ENCODE measurements around the gene AREG. TPM values are rescaled to one million over a fixed set of nuclear protein-coding genes. Genes with fewer than 3 reads are reported as not detected.

The AREG gene
- total RNA-seq, 1 experiment from 2014 or later: 4.5 TPM

DNA sequence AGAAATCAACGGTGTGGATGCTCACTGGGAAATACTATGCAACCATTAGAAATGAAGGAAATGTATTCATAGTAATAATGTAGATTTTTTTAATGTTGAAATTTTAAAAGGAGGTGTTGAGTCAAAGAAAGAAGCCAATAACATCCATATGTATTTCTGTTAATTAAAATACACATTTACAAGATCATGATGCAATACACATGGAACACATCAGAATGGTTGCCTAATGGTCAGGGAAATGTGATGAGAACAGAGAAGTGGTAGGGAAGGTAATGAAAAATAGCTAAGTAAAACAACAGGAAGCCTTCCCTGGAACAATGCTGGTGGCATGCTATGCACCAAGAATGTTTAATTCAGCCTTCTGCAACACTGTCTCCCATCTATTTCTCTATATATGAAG, 18.2 kb downstream of the AREG start:
- Histone ChIP-seq H3F3A (ENCODE audit: insufficient read depth, low read depth) (no peaks in the 10 kb centered on the region), H3K9me2 (ENCODE audit: insufficient read depth) (no peaks in the 10 kb centered on the region), H3K4me2 (no peak overlapping the region), H3K79me2 (ENCODE audit: low read depth) (no peaks in the 10 kb centered on the region), H3K27me3 (ENCODE audit: insufficient read depth, low read depth) (no peaks in the 10 kb centered on the region), H2AFZ (no peak overlapping the region), H3K4me3 (no peak overlapping the region), H4K20me1 (ENCODE audit: insufficient read depth) (no peaks in the 10 kb centered on the region), H3K36me3 (ENCODE audit: low read depth) (no peaks in the 10 kb centered on the region), H3K9me3 (ENCODE audit: insufficient read depth, low read depth) (no peaks in the 10 kb centered on the region), H3K27ac (no peak overlapping the region), H3K4me1 (replicated peaks; ENCODE audit: insufficient read depth) (no peaks in the 10 kb centered on the region)
- POLR2A ChIA-PET (ENCODE audit: unreplicated experiment): no interaction called here
- intact Hi-C loops (cut with micrococcal nuclease; ENCODE audit: unreplicated experiment): no loop called here
- no TSS peak for BruUV-seq (replicated peaks)
- CTCF ChIA-PET: no interaction called here
- DNase-seq: no peak
- TF ChIP-seq, protein P1, sequence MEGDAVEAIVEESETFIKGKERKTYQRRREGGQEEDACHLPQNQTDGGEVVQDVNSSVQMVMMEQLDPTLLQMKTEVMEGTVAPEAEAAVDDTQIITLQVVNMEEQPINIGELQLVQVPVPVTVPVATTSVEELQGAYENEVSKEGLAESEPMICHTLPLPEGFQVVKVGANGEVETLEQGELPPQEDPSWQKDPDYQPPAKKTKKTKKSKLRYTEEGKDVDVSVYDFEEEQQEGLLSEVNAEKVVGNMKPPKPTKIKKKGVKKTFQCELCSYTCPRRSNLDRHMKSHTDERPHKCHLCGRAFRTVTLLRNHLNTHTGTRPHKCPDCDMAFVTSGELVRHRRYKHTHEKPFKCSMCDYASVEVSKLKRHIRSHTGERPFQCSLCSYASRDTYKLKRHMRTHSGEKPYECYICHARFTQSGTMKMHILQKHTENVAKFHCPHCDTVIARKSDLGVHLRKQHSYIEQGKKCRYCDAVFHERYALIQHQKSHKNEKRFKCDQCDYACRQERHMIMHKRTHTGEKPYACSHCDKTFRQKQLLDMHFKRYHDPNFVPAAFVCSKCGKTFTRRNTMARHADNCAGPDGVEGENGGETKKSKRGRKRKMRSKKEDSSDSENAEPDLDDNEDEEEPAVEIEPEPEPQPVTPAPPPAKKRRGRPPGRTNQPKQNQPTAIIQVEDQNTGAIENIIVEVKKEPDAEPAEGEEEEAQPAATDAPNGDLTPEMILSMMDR (conservative IDR thresholded peaks at IDR 0.05): no peak
- no peak for TF ChIP-seq EZH2 (IDR thresholded peaks at IDR 0.05; ENCODE audit: low read depth)

DNA sequence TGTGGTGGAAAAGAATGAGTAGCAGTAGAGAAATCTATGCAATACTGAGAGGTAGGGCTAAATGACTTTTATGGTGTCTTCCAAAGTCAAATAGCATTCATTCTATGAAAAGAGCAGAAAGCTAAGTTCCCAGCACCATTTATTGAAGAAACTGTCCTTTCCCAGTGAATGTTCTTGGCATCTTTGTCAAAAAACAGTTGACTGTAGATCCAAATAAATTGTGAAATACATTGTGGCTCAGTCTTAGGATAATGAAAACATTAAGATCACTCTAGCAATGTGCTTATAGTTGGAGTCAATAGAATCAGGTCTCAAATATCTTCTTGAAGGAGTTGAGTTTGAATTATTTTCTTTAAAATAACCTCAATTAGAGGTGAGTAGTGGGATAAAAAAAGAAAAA, 19.4 kb downstream of the AREG start:
- no peaks in the 10 kb centered on the region for H3K9me3 ChIP-seq (ENCODE audit: insufficient read depth, low read depth)
- intact Hi-C loops (cut with micrococcal nuclease; ENCODE audit: unreplicated experiment): no loop called here
- TF ChIP-seq, protein P1 (conservative IDR thresholded peaks at IDR 0.05): no peak
- no peak for TF ChIP-seq EZH2 (IDR thresholded peaks at IDR 0.05; ENCODE audit: low read depth)
- DNase-seq: no peak
- no peaks in the 10 kb centered on the region for H3K9me2 ChIP-seq (ENCODE audit: insufficient read depth)
- H3K27ac ChIP-seq: no peak overlapping the region
- H3K4me2 ChIP-seq: no peak overlapping the region
- ChIA-PET CTCF (no interaction called here), POLR2A (ENCODE audit: unreplicated experiment) (no interaction called here)
- no peaks in the 10 kb centered on the region for H3K4me1 ChIP-seq (replicated peaks; ENCODE audit: insufficient read depth)
- no peaks in the 10 kb centered on the region for H3K79me2 ChIP-seq (ENCODE audit: low read depth)
- no TSS peak for BruUV-seq (replicated peaks)
- no peaks in the 10 kb centered on the region for H3F3A ChIP-seq (ENCODE audit: insufficient read depth, low read depth)
- H3K36me3 ChIP-seq (ENCODE audit: low read depth): no peaks in the 10 kb centered on the region
- H2AFZ ChIP-seq: no peak overlapping the region
- H3K4me3 ChIP-seq: no peak overlapping the region
- H4K20me1 ChIP-seq (ENCODE audit: insufficient read depth): no peaks in the 10 kb centered on the region
- H3K27me3 ChIP-seq (ENCODE audit: insufficient read depth, low read depth): no peaks in the 10 kb centered on the region

DNA sequence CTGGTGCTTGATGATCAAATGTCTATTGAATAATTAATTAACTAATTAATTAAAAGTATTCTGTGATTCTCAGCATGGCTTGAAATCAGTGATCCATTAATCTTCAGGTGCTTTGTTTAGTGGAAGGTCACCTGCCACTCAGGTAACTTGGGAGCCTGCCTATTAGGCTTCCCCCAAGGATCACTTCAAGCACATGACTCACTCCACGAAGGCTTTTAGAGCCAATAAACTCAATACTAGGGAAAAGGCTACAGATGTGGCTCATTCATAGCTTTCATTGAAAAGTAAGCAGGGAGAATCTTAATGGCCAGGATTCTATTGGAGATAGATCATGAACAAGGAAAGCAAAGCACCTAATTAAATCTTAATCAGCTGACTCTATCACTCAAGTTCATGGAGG, 21.3 kb downstream of the AREG start:
- TF ChIP-seq, protein P1 (conservative IDR thresholded peaks at IDR 0.05): no peak
- TF ChIP-seq EZH2 (IDR thresholded peaks at IDR 0.05; ENCODE audit: low read depth): no peak
- no TSS peak for BruUV-seq (replicated peaks)
- Histone ChIP-seq H3K9me3 (ENCODE audit: insufficient read depth, low read depth) (no peaks in the 10 kb centered on the region), H3K79me2 (ENCODE audit: low read depth) (no peaks in the 10 kb centered on the region), H3K9me2 (ENCODE audit: insufficient read depth) (no peaks in the 10 kb centered on the region), H3K4me2 (no peak overlapping the region), H3K27me3 (ENCODE audit: insufficient read depth, low read depth) (no peaks in the 10 kb centered on the region), H3K4me1 (replicated peaks; ENCODE audit: insufficient read depth) (no peaks in the 10 kb centered on the region), H4K20me1 (ENCODE audit: insufficient read depth) (no peaks in the 10 kb centered on the region), H3F3A (ENCODE audit: insufficient read depth, low read depth) (no peaks in the 10 kb centered on the region), H3K27ac (no peak overlapping the region), H3K4me3 (no peak overlapping the region), H2AFZ (no peak overlapping the region), H3K36me3 (ENCODE audit: low read depth) (no peaks in the 10 kb centered on the region)
- intact Hi-C loops (cut with micrococcal nuclease; ENCODE audit: unreplicated experiment): no loop called here
- ChIA-PET POLR2A (ENCODE audit: unreplicated experiment) (no interaction called here), CTCF (no interaction called here)
- DNase-seq: no peak
